T-cell (primary cell): ENCODE results near the gene IL36RN. TPM values are rescaled to one million over a fixed set of nuclear protein-coding genes. Genes with fewer than 3 reads are reported as not detected.
A peak's percentile ranks its signal among the peaks of the same experiment; 100 is the strongest.

Experiments
- ATAC-seq, 4 experiments: fragments of 200-7000 bp in 3 of 4; fragments of 150-1000 bp in 1 of 4; cut with Tn5 transposase; replicated peaks in 1 of 4; 1 replicate in 3 of 4; 2 replicates in 1 of 4; pipeline ENCODE4 v1.10.0; 2021; ENCODE audit warnings: moderate library complexity in 3 of 4, mild to moderate bottlenecking in 2 of 4, moderate number of reproducible peaks in 1 of 4
- CTCF ChIA-PET, 2 donors: fragments of 300-600 bp; sonication (Branson Sonifier 250); formaldehyde crosslinking; loops; one replicate each; lab custom pipeline; 2022; ENCODE audit warnings: antibody characterized with exemption in 2 of 2; lab: Charles Lee
- POLR2A ChIA-PET, 2 donors: fragments of 300-600 bp; sonication (Branson Sonifier 250); formaldehyde crosslinking; loops; one replicate each; lab custom pipeline; 2022; ENCODE audit warnings: antibody characterized with exemption in 2 of 2; lab: Charles Lee
- DNase-seq, 35 experiments: peaks; one replicate each; pipeline versions ENCODE4 v3.0.0 to v3.0.0-alpha.2; 2013 to 2023
- H3K27ac ChIP-seq: one replicate; pipeline ENCODE4 v1.5.1; 2013; ENCODE audit warnings: low read length
- H3K27me3 ChIP-seq, 2 experiments: replicated peaks in 1 of 2; 1 replicate in 1 of 2; 2 replicates in 1 of 2; pipeline versions ENCODE4 v1.6.1 to v1.7.0; 2013; ENCODE audit warnings: low read length in 1 of 2, mixed read lengths in 1 of 2; ENCODE audit not compliant: control insufficient read depth in 2 of 2, insufficient read depth in 2 of 2; ENCODE audit errors: extremely low read depth in 1 of 2
- H3K36me3 ChIP-seq, 2 donors: 1 replicate in 1 of 2; 2 replicates in 1 of 2; pipeline versions ENCODE4 v1.6.1 to v1.7.0; 2013; ENCODE audit warnings: low read length in 1 of 2; ENCODE audit not compliant: control insufficient read depth in 2 of 2, insufficient read depth in 1 of 2; ENCODE audit errors: extremely low read depth in 1 of 2
- H3K4me1 ChIP-seq, 2 experiments: 1 replicate in 1 of 2; 2 replicates in 1 of 2; pipeline versions ENCODE4 v1.6.1 to v1.7.0; 2013; ENCODE audit warnings: low read length in 2 of 2, mixed read lengths in 1 of 2; ENCODE audit not compliant: insufficient read depth in 2 of 2, control insufficient read depth in 1 of 2; ENCODE audit errors: extremely low read depth in 1 of 2
- H3K4me3 ChIP-seq, 2 donors: 1 replicate in 1 of 2; 2 replicates in 1 of 2; pipeline versions ENCODE4 v1.5.1 to v1.7.0; 2013; ENCODE audit warnings: mild to moderate bottlenecking in 2 of 2, low read length in 1 of 2, moderate library complexity in 1 of 2; ENCODE audit not compliant: control insufficient read depth in 1 of 2; ENCODE audit errors: extremely low read depth in 1 of 2
- H3K9me3 ChIP-seq: 2 replicates; pipeline ENCODE4 v1.7.0; 2013
- H3K27ac Mint-ChIP-seq, 2 donors: one replicate each; pipeline ENCODE4 v1.8.0; 2020 to 2021; ENCODE audit warnings: mild to moderate bottlenecking in 2 of 2, mixed read lengths in 2 of 2
- H3K27me3 Mint-ChIP-seq, 2 donors: one replicate each; pipeline ENCODE4 v1.8.0; 2021 to 2022; ENCODE audit warnings: mixed read lengths in 2 of 2
- H3K36me3 Mint-ChIP-seq: one replicate; pipeline ENCODE4 v1.8.0; 2021; ENCODE audit warnings: mixed read lengths
- H3K4me1 Mint-ChIP-seq, 3 donors: one replicate each; pipeline ENCODE4 v1.8.0; 2020 to 2022; ENCODE audit warnings: mixed read lengths in 3 of 3, mild to moderate bottlenecking in 1 of 3
- H3K4me3 Mint-ChIP-seq, 3 donors: one replicate each; pipeline ENCODE4 v1.8.0; 2020 to 2022; ENCODE audit warnings: mild to moderate bottlenecking in 3 of 3, mixed read lengths in 3 of 3, moderate library complexity in 3 of 3
- H3K9me3 Mint-ChIP-seq, 3 donors: one replicate each; pipeline ENCODE4 v1.8.0; 2020 to 2022; ENCODE audit warnings: mixed read lengths in 3 of 3
- WGBS: methylation state at CpG from one replicate; pipeline ENCODE4 v1.1.5; 2013; ENCODE audit warnings: missing lambda C conversion rate; ENCODE audit not compliant: insufficient coverage; 5-methylcytosine and 5-hydroxymethylcytosine counted together
- total RNA-seq, 35 experiments: library from RNA in 6 of 35; stranded (reverse) in 6 of 35; fragments of 120-200 nt in 1 of 35; gene quantifications; one replicate each; pipeline versions ENCODE4 v1.2.1 to v1.2.4 and lab custom pipeline; 2013 to 2026

IL36RN gene
- total RNA-seq (not detected), total RNA-seq (lab: John Stamatoyannopoulos, UW) (0 to 3.3 (median 0) reads per million in 29 experiments)
- not detected for total RNA-seq (2013)

DNA sequence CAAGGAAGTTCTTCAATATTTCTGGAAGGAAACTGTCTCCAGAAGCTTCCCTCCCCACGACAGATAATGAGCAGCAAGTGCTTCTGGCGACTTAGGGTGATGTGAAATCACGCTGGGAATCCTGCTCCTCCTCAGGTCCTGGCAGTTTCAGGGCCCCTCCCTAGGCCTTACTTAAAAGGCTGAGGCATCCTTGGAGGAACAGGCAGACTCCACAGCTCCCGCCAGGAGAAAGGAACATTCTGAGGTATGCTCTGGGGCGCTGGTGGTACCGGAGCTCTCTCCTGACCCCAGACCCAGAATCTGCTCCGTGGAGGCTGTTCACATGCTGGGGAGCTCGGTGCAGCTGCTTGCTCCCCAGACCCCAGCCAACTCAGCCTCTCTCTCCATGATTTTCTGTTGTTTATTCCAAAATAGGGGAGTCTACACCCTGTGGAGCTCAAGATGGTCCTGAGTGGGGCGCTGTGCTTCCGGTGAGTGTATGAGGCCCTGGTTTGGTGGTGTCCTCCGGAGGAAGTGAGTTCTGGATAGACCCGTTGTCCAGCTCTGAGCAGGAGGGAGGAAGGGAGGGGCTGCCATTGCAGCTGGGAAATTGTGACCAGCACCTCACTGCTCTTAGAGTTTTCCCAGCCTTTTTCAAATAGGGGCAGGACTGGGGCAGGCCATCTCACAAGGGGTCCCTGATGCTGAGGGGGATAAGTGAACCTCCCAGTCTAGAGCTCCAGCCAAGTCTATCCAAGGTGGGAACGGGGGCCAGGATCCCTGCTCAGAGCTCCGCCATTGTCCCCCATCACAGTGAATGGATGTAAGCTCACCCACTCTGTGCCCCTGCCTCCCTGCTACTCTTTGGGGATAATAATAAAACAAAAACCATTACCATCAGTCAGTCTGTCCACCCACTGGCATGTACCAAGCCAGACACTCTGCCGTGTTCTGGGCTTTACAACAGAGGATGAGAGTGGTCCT, at the start of gene IL36RN:
TSS of gene IL36RN (plus strand) at position 201 of the 963 bp plus-strand sequence. CDS start at position 442, 241 bp downstream.
- no peak within 1 kb of the TSS for H3K27ac Mint-ChIP-seq
- no peak within 1 kb of the TSS for H3K4me3 ChIP-seq
- H3K4me3 Mint-ChIP-seq = no peak within 1 kb of the TSS
- H3K4me1 ChIP-seq = no peaks in the 10 kb centered on the region
- H3K9me3 Mint-ChIP-seq = peaks cover 3 to 21% (median 11%) of the 10 kb centered on the region in 3 donors
- H3K4me1 Mint-ChIP-seq = no peaks in the 10 kb centered on the region
- peaks cover 0 to 23% of the 10 kb centered on the region in 2 experiments for H3K27me3 ChIP-seq
- H3K9me3 ChIP-seq = no peaks in the 10 kb centered on the region
- no peaks in the 10 kb centered on the region for H3K36me3 Mint-ChIP-seq
- no peak for DNase-seq
- H3K27me3 Mint-ChIP-seq = peaks cover 0 to 6% of the 10 kb centered on the region in 2 donors
- no peaks in the 10 kb centered on the region for H3K36me3 ChIP-seq
- ATAC-seq = no peak
- no peak within 1 kb of the TSS for H3K27ac ChIP-seq
- WGBS = 81% methylated on average over 11 of the region's 15 CpGs
- POLR2A ChIA-PET = no interaction called here
- CTCF ChIA-PET = no interaction called here

DNA sequence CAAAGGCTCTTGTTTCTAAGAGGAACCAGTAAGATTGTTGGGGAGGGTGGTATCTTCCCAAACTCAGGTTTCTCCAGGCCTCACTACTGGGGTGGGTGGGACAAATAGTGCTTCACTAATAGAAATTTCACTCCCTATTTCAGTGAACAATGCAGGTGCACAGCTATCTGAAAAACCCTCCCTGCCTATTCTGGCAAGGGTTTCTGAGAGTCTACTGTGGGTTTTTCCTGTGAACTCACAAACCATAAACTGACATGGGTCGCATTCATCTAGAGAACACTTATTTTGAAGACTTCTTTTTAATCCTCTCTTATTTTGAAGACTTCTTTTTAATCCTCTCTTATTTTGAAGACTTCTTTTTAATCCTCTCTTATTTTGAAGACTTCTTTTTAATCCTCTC, 49.4 kb upstream of the IL36RN start:
- Mint-ChIP-seq H3K9me3 (no peaks in the 10 kb centered on the region), H3K4me3 (no peak overlapping the region), H3K27ac (peak overlapping the region in 1 of 2 donors; percentile 22), H3K27me3 (no peaks in the 10 kb centered on the region), H3K36me3 (no peaks in the 10 kb centered on the region), H3K4me1 (peaks cover 6 to 14% (median 6%) of the 10 kb centered on the region in 3 donors)
- DNase-seq (peak in 1 of 35 experiments; percentile 8), ATAC-seq (no peak)
- POLR2A ChIA-PET = no interaction called here
- H3K27me3 ChIP-seq = peaks cover 0 to 2% of the 10 kb centered on the region in 2 experiments
- no peaks in the 10 kb centered on the region for H3K36me3 ChIP-seq
- peaks cover 0 to 4% of the 10 kb centered on the region in 2 experiments for H3K4me1 ChIP-seq
- no peak overlapping the region for H3K27ac ChIP-seq
- H3K4me3 ChIP-seq = no peak overlapping the region
- no CpG with 5 or more reads among the region's 1 CpG for WGBS
- no peaks in the 10 kb centered on the region for H3K9me3 ChIP-seq
- CTCF ChIA-PET = no interaction called here

DNA sequence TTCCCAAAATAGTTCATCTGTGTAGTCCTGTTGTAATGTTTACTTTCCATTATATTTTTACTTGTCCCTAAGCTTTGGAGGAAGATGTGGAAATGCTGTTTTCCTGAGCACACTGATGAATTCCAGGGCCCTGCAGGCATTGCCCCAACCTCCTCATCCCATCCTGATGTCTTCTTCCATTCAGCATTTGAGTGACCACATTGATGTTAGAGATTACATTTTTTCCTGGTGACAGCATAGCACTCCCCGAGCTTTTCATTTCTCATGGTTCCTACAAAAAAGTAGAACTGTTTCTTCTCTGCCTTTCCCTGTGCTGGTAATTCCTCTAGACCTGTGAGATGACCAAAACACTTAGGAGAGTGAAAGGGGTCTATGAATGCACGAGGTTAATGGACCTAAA, 48.9 kb upstream of the IL36RN start:
- no peak overlapping the region for H3K4me3 ChIP-seq
- no peaks in the 10 kb centered on the region for H3K36me3 ChIP-seq
- ChIA-PET POLR2A (no interaction called here), CTCF (no interaction called here)
- no peak overlapping the region for H3K27ac ChIP-seq
- no peak overlapping the region for H3K27ac Mint-ChIP-seq
- peaks cover 6 to 14% (median 6%) of the 10 kb centered on the region in 3 donors for H3K4me1 Mint-ChIP-seq
- no peak for DNase-seq
- H3K4me3 Mint-ChIP-seq = no peak overlapping the region
- H3K27me3 Mint-ChIP-seq = peaks cover 0 to 3% of the 10 kb centered on the region in 2 donors
- H3K9me3 Mint-ChIP-seq = no peaks in the 10 kb centered on the region
- no CpG with 5 or more reads among the region's 2 CpGs for WGBS
- no peaks in the 10 kb centered on the region for H3K9me3 ChIP-seq
- peaks cover 0 to 4% of the 10 kb centered on the region in 2 experiments for H3K4me1 ChIP-seq
- peaks cover 0 to 4% of the 10 kb centered on the region in 2 experiments for H3K27me3 ChIP-seq
- ATAC-seq = no peak
- H3K36me3 Mint-ChIP-seq = no peaks in the 10 kb centered on the region

DNA sequence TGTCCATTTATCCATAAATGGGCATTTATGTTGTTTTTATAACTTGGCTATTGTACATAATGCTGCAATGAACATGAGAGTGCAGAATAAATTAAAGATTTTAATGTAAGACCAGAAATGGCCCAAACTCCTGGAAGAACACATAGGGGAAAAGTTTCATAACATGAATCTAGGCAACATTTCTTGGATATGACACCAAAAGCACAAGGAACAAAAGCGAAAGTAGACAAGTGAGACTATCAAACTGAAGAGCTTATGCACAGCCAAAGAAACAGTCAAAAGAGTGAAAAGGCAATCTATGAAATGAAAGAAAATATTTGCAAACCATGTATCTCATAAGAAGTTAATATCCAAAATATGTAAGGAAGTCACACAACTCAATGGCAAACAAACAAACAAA, 47.9 kb upstream of the IL36RN start:
- POLR2A ChIA-PET = no interaction called here
- H3K27me3 ChIP-seq = peaks cover 0 to 4% of the 10 kb centered on the region in 2 experiments
- WGBS = no CpG with 5 or more reads among the region's 1 CpG
- H3K9me3 ChIP-seq = no peaks in the 10 kb centered on the region
- Mint-ChIP-seq H3K9me3 (no peaks in the 10 kb centered on the region), H3K36me3 (no peaks in the 10 kb centered on the region), H3K4me3 (no peak overlapping the region), H3K4me1 (peaks cover 12 to 18% (median 14%) of the 10 kb centered on the region in 3 donors), H3K27ac (no peak overlapping the region), H3K27me3 (peaks cover 0 to 3% of the 10 kb centered on the region in 2 donors)
- peaks cover 7 to 10% of the 10 kb centered on the region in 2 experiments for H3K4me1 ChIP-seq
- ATAC-seq = no peak
- CTCF ChIA-PET = no interaction called here
- no peak for DNase-seq
- H3K27ac ChIP-seq = no peak overlapping the region
- H3K36me3 ChIP-seq = no peaks in the 10 kb centered on the region
- H3K4me3 ChIP-seq = no peak overlapping the region

DNA sequence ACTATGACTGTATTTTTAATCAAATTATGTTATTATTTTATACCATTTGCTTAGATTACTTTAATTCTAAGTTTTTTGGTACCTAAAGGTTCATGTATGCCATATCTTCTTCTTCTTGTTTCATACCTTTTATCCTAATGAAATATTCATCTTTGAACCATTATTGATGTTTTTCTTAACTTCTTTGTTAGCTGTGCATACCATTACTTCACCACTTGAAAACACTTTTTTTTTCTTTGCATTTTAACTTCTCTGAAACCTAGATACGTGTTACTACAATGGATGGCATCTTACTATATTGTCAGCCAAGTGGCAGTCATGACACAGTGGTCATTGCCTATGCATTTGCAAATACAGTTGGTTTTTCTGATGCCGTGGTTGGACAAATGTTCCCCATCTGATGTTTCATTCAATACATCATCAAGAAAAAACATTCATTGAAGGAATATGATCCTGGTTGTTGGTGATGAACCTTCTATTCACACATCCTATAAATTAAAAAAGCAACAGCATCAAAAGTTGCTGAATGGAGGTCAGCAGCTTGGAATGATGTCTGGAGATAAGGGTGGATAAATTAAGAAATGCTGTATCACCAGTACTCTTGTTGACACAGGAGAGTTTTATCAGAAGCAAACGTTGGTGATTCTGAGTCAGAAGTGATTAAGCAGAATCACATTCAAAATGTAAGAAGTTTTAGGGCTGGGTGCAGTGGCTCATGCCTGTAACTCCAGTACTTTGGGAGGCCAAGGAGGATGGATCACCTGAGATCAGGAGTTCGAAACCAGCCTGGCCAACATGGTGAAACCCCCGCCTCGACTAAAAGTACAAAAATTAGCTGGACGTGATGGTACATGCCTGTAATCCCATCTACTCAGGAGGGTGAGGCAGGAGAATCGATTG, 46.3 kb upstream of the IL36RN start:
- no peak overlapping the region for H3K4me3 ChIP-seq
- Mint-ChIP-seq H3K4me3 (no peak overlapping the region), H3K4me1 (peaks cover 15 to 23% (median 16%) of the 10 kb centered on the region in 3 donors), H3K9me3 (no peaks in the 10 kb centered on the region), H3K36me3 (no peaks in the 10 kb centered on the region), H3K27ac (no peak overlapping the region), H3K27me3 (peaks cover 0 to 7% of the 10 kb centered on the region in 2 donors)
- no peak overlapping the region for H3K27ac ChIP-seq
- H3K4me1 ChIP-seq = peaks cover 7 to 10% of the 10 kb centered on the region in 2 experiments
- CTCF ChIA-PET = no interaction called here
- WGBS = 90% methylated on average over 3 of the region's 8 CpGs
- ATAC-seq (no peak), DNase-seq (no peak)
- no peaks in the 10 kb centered on the region for H3K9me3 ChIP-seq
- POLR2A ChIA-PET = no interaction called here
- H3K27me3 ChIP-seq = peaks cover 0 to 4% of the 10 kb centered on the region in 2 experiments
- no peaks in the 10 kb centered on the region for H3K36me3 ChIP-seq

DNA sequence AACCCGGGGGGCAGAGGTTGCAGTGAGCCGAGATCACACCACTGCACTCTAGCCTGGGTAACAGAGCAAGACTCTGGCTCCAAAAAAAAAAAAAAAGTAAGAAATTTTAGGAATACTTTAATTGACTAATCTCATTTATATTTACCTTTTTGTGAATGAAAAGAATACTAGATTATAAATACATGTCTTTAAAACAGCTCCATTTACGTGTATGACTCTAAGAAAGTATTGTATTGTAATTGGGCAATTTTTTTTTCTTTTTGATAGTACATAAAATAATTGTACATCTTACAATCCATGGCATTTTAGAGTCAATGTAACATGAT, 45.7 kb upstream of the IL36RN start:
- Histone ChIP-seq H3K27ac (no peak overlapping the region), H3K36me3 (no peaks in the 10 kb centered on the region), H3K9me3 (no peaks in the 10 kb centered on the region), H3K4me3 (no peak overlapping the region), H3K27me3 (peaks cover 0 to 4% of the 10 kb centered on the region in 2 experiments), H3K4me1 (peaks cover 7 to 9% of the 10 kb centered on the region in 2 experiments)
- ChIA-PET CTCF (no interaction called here), POLR2A (no interaction called here)
- Mint-ChIP-seq H3K9me3 (peaks cover 0 to 1% (median under 1%) of the 10 kb centered on the region in 3 donors), H3K27ac (no peak overlapping the region), H3K4me3 (no peak overlapping the region), H3K4me1 (peaks cover 11 to 29% (median 12%) of the 10 kb centered on the region in 3 donors), H3K36me3 (no peaks in the 10 kb centered on the region), H3K27me3 (peaks cover 0 to 11% of the 10 kb centered on the region in 2 donors)
- ATAC-seq = no peak
- WGBS = 60% methylated on average over 1 of the region's 3 CpGs
- no peak for DNase-seq
